ENCODE measurements around the gene MYH3.

DNA sequence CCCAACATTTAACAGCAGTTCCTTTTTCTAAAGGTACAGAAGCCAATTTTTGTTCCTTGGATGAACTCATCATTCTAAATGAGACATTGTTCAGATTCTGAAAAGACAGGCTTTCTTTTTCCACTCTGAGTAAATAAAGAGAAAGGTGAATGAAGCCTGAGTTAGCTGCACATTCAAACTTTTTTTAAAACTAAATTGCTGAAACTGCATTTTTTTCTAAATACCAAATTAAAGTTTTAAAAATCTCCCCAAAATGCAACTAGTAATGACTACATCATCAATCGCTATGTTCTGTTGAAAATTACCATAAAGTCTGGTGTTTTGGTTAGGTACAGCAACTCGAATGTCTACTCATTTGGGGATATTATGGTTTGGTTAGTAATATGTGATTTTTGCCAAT lies 30.4 kb upstream of the MYH3 start:
- TF ChIP-seq, protein P1, sequence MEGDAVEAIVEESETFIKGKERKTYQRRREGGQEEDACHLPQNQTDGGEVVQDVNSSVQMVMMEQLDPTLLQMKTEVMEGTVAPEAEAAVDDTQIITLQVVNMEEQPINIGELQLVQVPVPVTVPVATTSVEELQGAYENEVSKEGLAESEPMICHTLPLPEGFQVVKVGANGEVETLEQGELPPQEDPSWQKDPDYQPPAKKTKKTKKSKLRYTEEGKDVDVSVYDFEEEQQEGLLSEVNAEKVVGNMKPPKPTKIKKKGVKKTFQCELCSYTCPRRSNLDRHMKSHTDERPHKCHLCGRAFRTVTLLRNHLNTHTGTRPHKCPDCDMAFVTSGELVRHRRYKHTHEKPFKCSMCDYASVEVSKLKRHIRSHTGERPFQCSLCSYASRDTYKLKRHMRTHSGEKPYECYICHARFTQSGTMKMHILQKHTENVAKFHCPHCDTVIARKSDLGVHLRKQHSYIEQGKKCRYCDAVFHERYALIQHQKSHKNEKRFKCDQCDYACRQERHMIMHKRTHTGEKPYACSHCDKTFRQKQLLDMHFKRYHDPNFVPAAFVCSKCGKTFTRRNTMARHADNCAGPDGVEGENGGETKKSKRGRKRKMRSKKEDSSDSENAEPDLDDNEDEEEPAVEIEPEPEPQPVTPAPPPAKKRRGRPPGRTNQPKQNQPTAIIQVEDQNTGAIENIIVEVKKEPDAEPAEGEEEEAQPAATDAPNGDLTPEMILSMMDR (IDR thresholded peaks at IDR 0.05) = no peak
- TF ChIP-seq POLR2A (IDR thresholded peaks at IDR 0.05) = no peak

Data from right lobe of liver (tissue), 4 donors.